Trophoblast cell (in vitro differentiated cells and primary cell): ENCODE results near the gene ZCCHC4.

ENCODE experiments used
- DNase-seq, 2 donors: peaks; one replicate each; pipeline ENCODE4 v3.0.0-alpha.2; 2016
- H2AFZ ChIP-seq: 2 replicates; pipeline ENCODE4 v1.6.1; 2013; ENCODE audit warnings: low read length, moderate library complexity, mild to moderate bottlenecking; ENCODE audit not compliant: insufficient read depth, poor library complexity
- H2AK5ac ChIP-seq: 2 replicates; pipeline ENCODE4 v1.6.1; 2013; ENCODE audit warnings: mild to moderate bottlenecking, low read length
- H2BK120ac ChIP-seq: 2 replicates; pipeline ENCODE4 v1.6.1; 2013; ENCODE audit warnings: low read length, mild to moderate bottlenecking, moderate library complexity; ENCODE audit not compliant: insufficient read depth, poor library complexity
- H2BK12ac ChIP-seq: 2 replicates; pipeline ENCODE4 v1.6.1; 2013; ENCODE audit warnings: mild to moderate bottlenecking, low read length, moderate library complexity
- H2BK5ac ChIP-seq: 2 replicates; pipeline ENCODE4 v1.6.1; 2013; ENCODE audit warnings: low read length, low read depth, moderate library complexity, mild to moderate bottlenecking; ENCODE audit not compliant: poor library complexity
- H3K14ac ChIP-seq: 2 replicates; pipeline ENCODE4 v1.6.1; 2013; ENCODE audit warnings: mild to moderate bottlenecking, low read length
- H3K18ac ChIP-seq: 2 replicates; pipeline ENCODE4 v1.6.1; 2013; ENCODE audit warnings: mild to moderate bottlenecking, low read length
- H3K23ac ChIP-seq: 2 replicates; pipeline ENCODE4 v1.6.1; 2013; ENCODE audit warnings: low read length
- H3K27ac ChIP-seq: 2 replicates; pipeline ENCODE4 v1.5.1; 2013; ENCODE audit warnings: low read depth, mild to moderate bottlenecking, inconsistent platforms, low read length, moderate library complexity
- H3K27me3 ChIP-seq: 2 replicates; pipeline ENCODE4 v1.6.1; 2013; ENCODE audit warnings: inconsistent platforms, mild to moderate bottlenecking, low read length, moderate library complexity; ENCODE audit not compliant: insufficient read depth
- H3K36me3 ChIP-seq, 2 experiments: 1 replicate in 1 of 2; 2 replicates in 1 of 2; pipeline ENCODE4 v1.6.1; 2013; ENCODE audit warnings: low read length in 2 of 2, mild to moderate bottlenecking in 2 of 2, moderate library complexity in 1 of 2; ENCODE audit not compliant: insufficient read depth in 2 of 2, control insufficient read depth in 1 of 2
- H3K4ac ChIP-seq: 2 replicates; pipeline ENCODE4 v1.6.1; 2013; ENCODE audit warnings: low read depth, mild to moderate bottlenecking, low read length, moderate library complexity
- H3K4me1 ChIP-seq, 2 experiments: 1 replicate in 1 of 2; 2 replicates in 1 of 2; pipeline ENCODE4 v1.6.1; 2013; ENCODE audit warnings: low read length in 2 of 2, mild to moderate bottlenecking in 2 of 2, moderate library complexity in 1 of 2; ENCODE audit not compliant: insufficient read depth in 2 of 2, control insufficient read depth in 1 of 2
- H3K4me2 ChIP-seq: 2 replicates; pipeline ENCODE4 v1.6.1; 2013; ENCODE audit warnings: inconsistent platforms, mild to moderate bottlenecking, low read length, moderate library complexity
- H3K4me3 ChIP-seq: 2 replicates; pipeline ENCODE4 v1.5.1; 2013; ENCODE audit warnings: mild to moderate bottlenecking, low read depth, low read length, inconsistent platforms
- H3K79me1 ChIP-seq: one replicate; pipeline ENCODE4 v1.6.1; 2013; ENCODE audit warnings: low read length
- H3K79me2 ChIP-seq: 2 replicates; pipeline ENCODE4 v1.6.1; 2013; ENCODE audit warnings: low read length, mild to moderate bottlenecking; ENCODE audit not compliant: control insufficient read depth, insufficient read depth, poor library complexity
- H3K9ac ChIP-seq: 2 replicates; pipeline ENCODE4 v1.6.1; 2013; ENCODE audit warnings: mild to moderate bottlenecking, low read length
- H3K9me3 ChIP-seq: 2 replicates; pipeline ENCODE4 v1.6.1; 2013; ENCODE audit warnings: low read depth, mild to moderate bottlenecking, control low read depth, inconsistent platforms, low read length; ENCODE audit not compliant: insufficient read depth
- H4K12ac ChIP-seq: 2 replicates; pipeline ENCODE4 v1.6.1; 2013; ENCODE audit warnings: low read depth, mild to moderate bottlenecking, low read length, moderate library complexity
- H4K8ac ChIP-seq: 2 replicates; pipeline ENCODE4 v1.6.1; 2013; ENCODE audit warnings: low read depth, mild to moderate bottlenecking, low read length, moderate library complexity
- H4K91ac ChIP-seq: one replicate; pipeline ENCODE4 v1.6.1; 2013; ENCODE audit warnings: low read depth, mild to moderate bottlenecking, low read length, moderate library complexity
- WGBS: extraction: QIAGEN DNeasy Blood & Tissue Kit; methylation state at CpG from one replicate; pipeline ENCODE4 v1.1.7; 2013; ENCODE audit warnings: missing lambda C conversion rate; ENCODE audit not compliant: insufficient read length, insufficient coverage; ENCODE audit errors: extremely low coverage; 5-methylcytosine and 5-hydroxymethylcytosine counted together

Gene ZCCHC4

DNA sequence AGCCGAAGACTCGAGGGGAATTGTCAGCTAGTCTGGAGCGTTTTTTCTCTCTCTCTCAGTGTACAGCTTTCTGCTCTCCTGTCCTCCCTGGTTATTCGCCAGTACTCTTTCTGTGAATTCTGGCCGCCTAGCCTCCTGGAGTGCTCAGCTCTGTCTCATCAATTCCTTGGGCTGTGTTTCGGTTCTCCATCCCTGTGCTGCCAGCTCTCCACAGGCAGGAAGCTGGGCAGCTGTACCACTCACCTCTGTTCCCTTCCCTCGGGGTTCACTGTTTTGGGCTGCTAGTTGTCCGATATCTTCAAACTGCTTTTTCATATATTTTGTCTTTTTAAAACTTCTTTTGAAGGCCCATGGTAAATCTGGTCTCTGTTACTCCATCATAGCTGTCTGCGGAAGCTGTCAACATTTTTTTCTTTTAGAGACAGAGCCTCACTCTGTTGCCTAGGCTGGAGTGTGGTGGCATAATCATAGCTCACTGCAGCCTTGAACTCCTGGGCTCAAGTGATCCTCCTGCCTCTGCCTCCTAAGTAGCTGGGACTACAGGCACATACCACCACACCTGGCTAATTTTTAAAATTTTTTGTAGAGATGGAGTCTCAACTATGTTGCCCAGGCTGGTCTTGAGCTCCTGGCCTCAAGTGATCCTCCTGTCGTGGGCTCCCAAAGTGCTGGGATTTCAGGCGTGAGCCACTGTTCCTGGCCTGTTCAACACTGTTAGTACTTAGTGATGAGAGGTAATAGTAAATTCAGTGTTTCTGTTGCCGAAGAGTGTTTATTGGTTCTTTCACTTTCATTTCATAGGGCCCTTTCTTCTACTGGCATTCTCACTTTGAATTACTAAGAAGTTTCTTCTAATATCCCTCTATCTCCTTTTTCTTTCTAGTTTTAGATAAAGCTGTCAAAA is 18.6 kb downstream of the ZCCHC4 start:
- Histone ChIP-seq H4K8ac (no peak overlapping the region), H4K91ac (no peak overlapping the region), H3K9me3 (no peaks in the 10 kb centered on the region), H3K4ac (no peak overlapping the region), H2BK5ac (no peak overlapping the region), H2BK120ac (no peak overlapping the region), H3K14ac (no peak overlapping the region), H3K4me3 (no peak overlapping the region), H3K9ac (no peak overlapping the region), H3K18ac (no peak overlapping the region), H2AK5ac (no peak overlapping the region), H2BK12ac (no peak overlapping the region), H3K36me3 (no peaks in the 10 kb centered on the region), H3K4me1 (no peaks in the 10 kb centered on the region), H4K12ac (no peak overlapping the region), H3K79me1 (no peaks in the 10 kb centered on the region), H2AFZ (no peak overlapping the region), H3K23ac (peak overlapping the region; percentile 33), H3K4me2 (no peak overlapping the region), H3K27ac (no peak overlapping the region), H3K79me2 (no peaks in the 10 kb centered on the region), H3K27me3 (no peaks in the 10 kb centered on the region)
- DNase-seq = peak; percentile 21 to 62
- WGBS = no CpG with 5 or more reads among the region's 12 CpGs

DNA sequence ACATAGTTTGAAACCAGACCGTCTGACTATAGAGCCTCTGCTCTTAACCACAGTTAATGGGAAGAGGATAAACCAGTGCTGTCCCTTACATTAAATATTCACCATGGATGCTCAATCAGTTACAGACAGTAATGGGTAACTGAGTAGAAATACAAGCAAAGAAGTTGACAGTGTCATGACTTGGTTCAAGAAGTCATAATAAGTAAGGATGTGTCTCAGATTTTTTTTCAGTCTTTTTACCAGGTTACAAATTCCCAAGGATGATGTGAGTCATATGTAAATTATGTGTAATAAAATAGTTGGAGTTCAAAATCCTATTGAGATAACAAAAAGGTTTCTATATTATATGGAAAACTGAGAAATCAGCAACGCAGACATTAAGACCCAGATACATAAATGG is 31.1 kb downstream of the ZCCHC4 start:
- no peak overlapping the region for H2AK5ac ChIP-seq
- no peak overlapping the region for H2BK5ac ChIP-seq
- H4K12ac ChIP-seq = no peak overlapping the region
- no peak overlapping the region for H3K4me2 ChIP-seq
- H3K27me3 ChIP-seq = no peaks in the 10 kb centered on the region
- H3K18ac ChIP-seq = no peak overlapping the region
- no peak overlapping the region for H4K91ac ChIP-seq
- no peak for DNase-seq
- WGBS = no CpG with 5 or more reads among the region's 2 CpGs
- H3K79me2 ChIP-seq = no peaks in the 10 kb centered on the region
- H4K8ac ChIP-seq = no peak overlapping the region
- no peaks in the 10 kb centered on the region for H3K9me3 ChIP-seq
- H2BK12ac ChIP-seq = no peak overlapping the region
- no peak overlapping the region for H3K9ac ChIP-seq
- H3K4me1 ChIP-seq = no peaks in the 10 kb centered on the region
- H3K36me3 ChIP-seq = no peaks in the 10 kb centered on the region
- no peaks in the 10 kb centered on the region for H3K79me1 ChIP-seq
- H3K14ac ChIP-seq = no peak overlapping the region
- H3K23ac ChIP-seq = no peak overlapping the region
- no peak overlapping the region for H3K27ac ChIP-seq
- no peak overlapping the region for H3K4ac ChIP-seq
- no peak overlapping the region for H2AFZ ChIP-seq
- no peak overlapping the region for H2BK120ac ChIP-seq
- H3K4me3 ChIP-seq = no peak overlapping the region

GRCh38 chr4:25345744-25346143 is 33.2 kb downstream of the ZCCHC4 start:
- H3K4me1 ChIP-seq = no peaks in the 10 kb centered on the region
- H3K4me3 ChIP-seq = no peak overlapping the region
- no peak overlapping the region for H3K9ac ChIP-seq
- no peaks in the 10 kb centered on the region for H3K79me2 ChIP-seq
- no peak overlapping the region for H3K18ac ChIP-seq
- no peaks in the 10 kb centered on the region for H3K27me3 ChIP-seq
- no peak overlapping the region for H3K4ac ChIP-seq
- no peaks in the 10 kb centered on the region for H3K79me1 ChIP-seq
- H3K27ac ChIP-seq = no peak overlapping the region
- H3K14ac ChIP-seq = no peak overlapping the region
- no peak overlapping the region for H4K12ac ChIP-seq
- H3K36me3 ChIP-seq = no peaks in the 10 kb centered on the region
- H4K8ac ChIP-seq = no peak overlapping the region
- WGBS = no CpG with 5 or more reads among the region's 5 CpGs
- H2BK120ac ChIP-seq = no peak overlapping the region
- no peak overlapping the region for H3K4me2 ChIP-seq
- no peak overlapping the region for H2BK12ac ChIP-seq
- H4K91ac ChIP-seq = no peak overlapping the region
- no peak overlapping the region for H2BK5ac ChIP-seq
- no peak for DNase-seq
- H3K23ac ChIP-seq = no peak overlapping the region
- H2AK5ac ChIP-seq = no peak overlapping the region
- H2AFZ ChIP-seq = no peak overlapping the region
- H3K9me3 ChIP-seq = no peaks in the 10 kb centered on the region

GRCh38 chr4:25346913-25347312 is 34.3 kb downstream of the ZCCHC4 start:
- no peak overlapping the region for H3K9ac ChIP-seq
- no peak overlapping the region for H4K12ac ChIP-seq
- no peak overlapping the region for H2BK120ac ChIP-seq
- no peak overlapping the region for H3K14ac ChIP-seq
- H4K8ac ChIP-seq = no peak overlapping the region
- H3K18ac ChIP-seq = no peak overlapping the region
- no peak overlapping the region for H4K91ac ChIP-seq
- H3K27me3 ChIP-seq = no peaks in the 10 kb centered on the region
- no peak overlapping the region for H3K23ac ChIP-seq
- no CpG with 5 or more reads among the region's 3 CpGs for WGBS
- H2BK5ac ChIP-seq = no peak overlapping the region
- no peaks in the 10 kb centered on the region for H3K79me2 ChIP-seq
- no peak overlapping the region for H3K4ac ChIP-seq
- H3K4me3 ChIP-seq = no peak overlapping the region
- no peaks in the 10 kb centered on the region for H3K36me3 ChIP-seq
- H3K4me2 ChIP-seq = no peak overlapping the region
- H3K4me1 ChIP-seq = peaks cover 1 to 2% of the 10 kb centered on the region in 2 experiments
- no peak overlapping the region for H3K27ac ChIP-seq
- no peak overlapping the region for H2BK12ac ChIP-seq
- H2AK5ac ChIP-seq = no peak overlapping the region
- no peaks in the 10 kb centered on the region for H3K79me1 ChIP-seq
- no peak overlapping the region for H2AFZ ChIP-seq
- DNase-seq = no peak
- no peaks in the 10 kb centered on the region for H3K9me3 ChIP-seq
